HepG2 (cell line): Measurements from ENCODE around the gene HIVEP2.

ENCODE experiments used
- BCLAF1 ChIP-seq: fragments of 450-650 bp; IDR thresholded peaks from 2 replicates; pipeline ENCODE4 v1.6.1; 2017; ENCODE audit warnings: mild to moderate bottlenecking
- CTCF ChIP-seq: sonication (generic); formaldehyde crosslinking; IDR thresholded peaks from 2 replicates; pipeline ENCODE4 v1.5.0; 2020; ENCODE audit warnings: mild to moderate bottlenecking, missing genetic modification reagents, moderate library complexity
- JDP2 ChIP-seq: sonication (generic); formaldehyde crosslinking; IDR thresholded peaks from 2 replicates; pipeline ENCODE4 v1.8.1; 2022; ENCODE audit warnings: missing genetic modification reagents, borderline replicate concordance
- JUN ChIP-seq: sonication (generic); formaldehyde crosslinking; IDR thresholded peaks from 2 replicates; pipeline ENCODE4 v1.4.0; 2020; ENCODE audit warnings: mild to moderate bottlenecking, missing genetic modification reagents
- RFX5 ChIP-seq: IDR thresholded peaks from 2 replicates; pipeline ENCODE4 v1.6.1; 2011; ENCODE audit warnings: low read depth, low read length, improper control_type of control experiment
- TAF1 ChIP-seq: sonication (generic); formaldehyde crosslinking; IDR thresholded peaks from 2 replicates; pipeline ENCODE4 v1.4.0; 2020; ENCODE audit warnings: missing genetic modification reagents
- ZNF24 ChIP-seq: fragments of 450-650 bp; IDR thresholded peaks from 2 replicates; pipeline ENCODE4 v1.6.1; 2017; ENCODE audit warnings: antibody characterized with exemption, mild to moderate bottlenecking

DNA sequence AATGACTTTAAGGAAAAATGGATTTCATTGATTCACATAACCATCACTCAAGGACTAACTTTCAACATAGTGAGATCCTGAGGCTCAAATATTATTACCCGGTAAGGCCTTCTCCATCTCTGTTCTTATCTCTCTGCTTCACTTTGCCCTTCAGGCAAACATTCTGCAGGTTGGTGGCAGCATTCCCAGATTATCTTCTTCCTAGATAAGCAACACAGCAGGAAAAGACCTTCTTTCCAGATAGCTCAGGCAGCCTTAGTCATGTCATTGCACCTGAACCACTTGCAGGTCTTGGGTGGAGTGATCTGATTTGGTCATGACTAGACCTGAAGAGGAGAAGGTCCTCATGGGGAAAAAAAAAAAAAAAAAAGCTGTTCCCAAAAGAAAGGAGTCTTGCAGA, 5.3 kb upstream of the HIVEP2 start:
- TF ChIP-seq ZNF24: no peak
- TF ChIP-seq BCLAF1: no peak
- no peak for TF ChIP-seq RFX5
- TF ChIP-seq TAF1: no peak
- TF ChIP-seq JUN: no peak
- TF ChIP-seq CTCF: no peak
- no peak for TF ChIP-seq JDP2
